Mesothelial cell of epicardium (in vitro differentiated cells): ENCODE data around the gene ARL6IP4. TPM values are rescaled to one million over a fixed set of nuclear protein-coding genes. Genes with fewer than 3 reads are reported as not detected.

Source experiments
- DNase-seq, 2 experiments: peaks; one replicate each; pipeline ENCODE4 v3.0.0; 2021; ENCODE audit warnings: low spot score in 2 of 2; ENCODE audit not compliant: unreplicated experiment in 2 of 2
- H3K27ac Mint-ChIP-seq: 2 replicates; pipeline ENCODE4 v1.8.0; 2021; ENCODE audit warnings: mixed read lengths
- H3K27me3 Mint-ChIP-seq: 2 replicates; pipeline ENCODE4 v1.8.0; 2021; ENCODE audit warnings: low read depth, mixed read lengths
- H3K36me3 Mint-ChIP-seq: 2 replicates; pipeline ENCODE4 v1.8.0; 2021; ENCODE audit warnings: mixed read lengths
- H3K4me1 Mint-ChIP-seq: 2 replicates; pipeline ENCODE4 v1.8.0; 2021; ENCODE audit warnings: mixed read lengths
- H3K4me3 Mint-ChIP-seq: 2 replicates; pipeline ENCODE4 v1.8.0; 2021; ENCODE audit warnings: mild to moderate bottlenecking, moderate library complexity, mixed read lengths
- H3K9me3 Mint-ChIP-seq: 2 replicates; pipeline ENCODE4 v1.8.0; 2021; ENCODE audit warnings: mixed read lengths
- total RNA-seq: library from RNA; stranded (reverse); gene quantifications from 3 replicates; pipeline ENCODE4 v1.2.1, GENCODE V29; 2021
- TF ChIP-seq, protein P1 (sequence below): fragments of 200-600 bp; sonication (generic); IDR thresholded peaks from one replicate; pipeline ENCODE4 v1.5.0; 2021; ENCODE audit warnings: antibody characterized with exemption; ENCODE audit not compliant: unreplicated experiment

ARL6IP4 gene
- total RNA-seq, 1 donor from 2014 or later: 120 TPM

DNA sequence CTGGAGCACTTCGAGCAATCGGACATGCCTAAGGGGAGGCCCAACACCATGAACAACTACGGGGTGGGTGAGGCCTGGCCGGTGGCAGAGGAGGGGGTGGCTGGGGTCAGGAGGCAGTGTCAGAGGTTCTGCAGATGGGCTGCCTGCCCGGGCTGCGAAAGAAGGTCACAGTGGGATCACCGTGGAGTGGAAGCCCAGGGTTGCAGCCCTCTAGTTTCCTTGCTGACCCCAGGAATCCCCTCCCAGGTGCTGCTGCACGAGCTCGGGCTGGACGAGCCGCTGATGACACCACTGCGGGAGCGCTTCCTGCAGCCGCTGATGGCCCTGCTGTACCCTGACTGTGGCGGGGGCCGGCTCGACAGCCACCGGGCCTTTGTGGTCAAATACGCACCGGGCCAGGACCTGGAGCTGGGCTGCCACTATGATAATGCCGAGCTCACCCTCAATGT is 1.9 kb upstream of the ARL6IP4 start:
- H3K4me3 Mint-ChIP-seq: peak overlapping the region; percentile 31
- H3K36me3 Mint-ChIP-seq: no peaks in the 10 kb centered on the region
- peaks cover 43% of the 10 kb centered on the region for H3K4me1 Mint-ChIP-seq
- no peak overlapping the region for H3K27ac Mint-ChIP-seq
- TF ChIP-seq, protein P1, sequence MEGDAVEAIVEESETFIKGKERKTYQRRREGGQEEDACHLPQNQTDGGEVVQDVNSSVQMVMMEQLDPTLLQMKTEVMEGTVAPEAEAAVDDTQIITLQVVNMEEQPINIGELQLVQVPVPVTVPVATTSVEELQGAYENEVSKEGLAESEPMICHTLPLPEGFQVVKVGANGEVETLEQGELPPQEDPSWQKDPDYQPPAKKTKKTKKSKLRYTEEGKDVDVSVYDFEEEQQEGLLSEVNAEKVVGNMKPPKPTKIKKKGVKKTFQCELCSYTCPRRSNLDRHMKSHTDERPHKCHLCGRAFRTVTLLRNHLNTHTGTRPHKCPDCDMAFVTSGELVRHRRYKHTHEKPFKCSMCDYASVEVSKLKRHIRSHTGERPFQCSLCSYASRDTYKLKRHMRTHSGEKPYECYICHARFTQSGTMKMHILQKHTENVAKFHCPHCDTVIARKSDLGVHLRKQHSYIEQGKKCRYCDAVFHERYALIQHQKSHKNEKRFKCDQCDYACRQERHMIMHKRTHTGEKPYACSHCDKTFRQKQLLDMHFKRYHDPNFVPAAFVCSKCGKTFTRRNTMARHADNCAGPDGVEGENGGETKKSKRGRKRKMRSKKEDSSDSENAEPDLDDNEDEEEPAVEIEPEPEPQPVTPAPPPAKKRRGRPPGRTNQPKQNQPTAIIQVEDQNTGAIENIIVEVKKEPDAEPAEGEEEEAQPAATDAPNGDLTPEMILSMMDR: no peak
- no peaks in the 10 kb centered on the region for H3K27me3 Mint-ChIP-seq
- H3K9me3 Mint-ChIP-seq: no peaks in the 10 kb centered on the region
- no peak for DNase-seq

DNA sequence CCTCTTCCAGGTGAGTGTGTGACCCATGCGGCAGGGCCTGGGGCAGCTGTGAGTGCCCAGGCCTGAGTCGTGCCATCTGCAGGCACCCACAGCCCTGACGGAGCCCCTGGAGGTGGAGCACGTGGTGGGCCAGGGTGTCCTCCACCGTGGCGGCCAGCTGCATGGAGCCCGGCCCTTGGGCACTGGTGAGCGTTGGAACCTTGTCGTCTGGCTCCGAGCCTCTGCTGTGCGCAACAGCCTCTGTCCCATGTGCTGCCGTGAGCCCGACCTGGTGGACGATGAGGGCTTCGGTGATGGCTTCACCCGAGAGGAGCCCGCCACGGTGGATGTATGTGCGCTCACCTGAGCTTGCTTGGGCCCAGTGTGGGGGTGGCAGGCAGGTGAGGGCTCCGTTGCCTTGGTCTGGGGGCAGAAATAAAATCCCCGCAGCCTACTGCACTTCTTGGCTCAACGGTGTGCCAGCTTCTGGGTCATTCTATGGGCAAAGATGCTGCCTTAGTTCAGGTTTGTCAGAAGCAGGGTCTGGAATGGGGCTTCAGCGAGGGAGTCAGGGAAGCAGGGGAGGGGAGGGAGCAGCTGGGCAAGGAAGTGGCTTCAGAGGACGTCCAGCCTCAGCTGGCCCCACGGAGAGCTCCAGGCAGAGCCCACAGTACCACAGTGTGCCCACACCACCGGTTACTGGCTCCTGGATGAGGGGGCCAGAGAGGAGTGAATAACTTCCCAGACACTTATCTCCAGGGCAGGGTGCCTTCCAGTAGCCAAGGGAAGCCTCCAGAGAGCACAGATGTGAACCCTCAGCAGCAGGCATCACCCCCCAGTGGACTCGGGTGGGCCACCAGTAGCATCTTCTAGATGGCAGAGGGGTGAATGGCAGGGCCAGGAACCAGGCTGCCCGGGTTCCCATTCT is 1.2 kb upstream of the ARL6IP4 start:
- H3K4me1 Mint-ChIP-seq: peaks cover 45% of the 10 kb centered on the region
- no peak overlapping the region for H3K27ac Mint-ChIP-seq
- H3K9me3 Mint-ChIP-seq: no peaks in the 10 kb centered on the region
- TF ChIP-seq, protein P1: no peak
- H3K4me3 Mint-ChIP-seq: peak overlapping the region; percentile 90
- H3K27me3 Mint-ChIP-seq: no peaks in the 10 kb centered on the region
- H3K36me3 Mint-ChIP-seq: no peaks in the 10 kb centered on the region
- DNase-seq: no peak

DNA sequence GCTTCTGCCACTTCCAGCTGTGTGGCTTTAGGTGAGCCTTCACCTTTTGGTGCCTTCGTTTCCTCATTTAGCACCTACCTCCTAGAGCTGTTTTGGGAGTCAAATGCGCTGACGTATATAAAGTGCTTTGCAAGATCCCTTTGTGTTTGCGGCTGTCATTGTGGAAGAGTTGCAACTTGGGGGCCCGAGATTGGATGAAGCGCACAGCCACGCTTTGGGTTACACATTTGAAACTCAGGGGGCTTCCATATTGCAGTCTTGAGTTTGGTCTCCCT is 636 bp upstream of the ARL6IP4 start:
- Mint-ChIP-seq H3K4me1 (peaks cover 49% of the 10 kb centered on the region), H3K27me3 (no peaks in the 10 kb centered on the region), H3K36me3 (no peaks in the 10 kb centered on the region), H3K27ac (peak overlapping the region; percentile 88), H3K9me3 (no peaks in the 10 kb centered on the region), H3K4me3 (peak overlapping the region; percentile 90)
- no peak for DNase-seq
- TF ChIP-seq, protein P1: no peak

DNA sequence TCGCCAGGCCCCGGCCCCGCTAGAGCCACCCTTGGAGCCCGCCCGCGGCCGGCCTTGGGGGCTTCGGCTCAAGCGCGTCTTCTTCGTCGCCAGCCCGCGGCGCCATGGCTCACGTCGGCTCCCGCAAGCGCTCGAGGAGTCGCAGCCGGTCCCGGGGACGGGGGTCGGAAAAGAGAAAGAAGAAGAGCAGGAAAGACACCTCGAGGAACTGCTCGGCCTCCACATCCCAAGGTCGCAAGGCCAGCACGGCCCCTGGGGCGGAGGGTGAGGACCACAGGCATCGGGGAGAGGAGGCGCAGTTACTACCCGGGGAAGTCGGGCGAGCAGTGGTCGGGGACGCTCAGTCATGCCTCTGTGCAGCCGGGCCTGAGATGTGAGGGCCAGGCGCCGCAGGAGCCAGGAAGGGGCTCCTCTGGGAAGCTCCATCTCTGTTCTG is 573 bp downstream of the ARL6IP4 start:
- Mint-ChIP-seq H3K36me3 (no peaks in the 10 kb centered on the region), H3K27me3 (no peaks in the 10 kb centered on the region), H3K4me1 (peaks cover 51% of the 10 kb centered on the region), H3K27ac (peak overlapping the region; percentile 90), H3K4me3 (peak overlapping the region; percentile 90), H3K9me3 (no peaks in the 10 kb centered on the region)
- DNase-seq: peak in 1 of 2 experiments; percentile 55
- TF ChIP-seq, protein P1: no peak

DNA sequence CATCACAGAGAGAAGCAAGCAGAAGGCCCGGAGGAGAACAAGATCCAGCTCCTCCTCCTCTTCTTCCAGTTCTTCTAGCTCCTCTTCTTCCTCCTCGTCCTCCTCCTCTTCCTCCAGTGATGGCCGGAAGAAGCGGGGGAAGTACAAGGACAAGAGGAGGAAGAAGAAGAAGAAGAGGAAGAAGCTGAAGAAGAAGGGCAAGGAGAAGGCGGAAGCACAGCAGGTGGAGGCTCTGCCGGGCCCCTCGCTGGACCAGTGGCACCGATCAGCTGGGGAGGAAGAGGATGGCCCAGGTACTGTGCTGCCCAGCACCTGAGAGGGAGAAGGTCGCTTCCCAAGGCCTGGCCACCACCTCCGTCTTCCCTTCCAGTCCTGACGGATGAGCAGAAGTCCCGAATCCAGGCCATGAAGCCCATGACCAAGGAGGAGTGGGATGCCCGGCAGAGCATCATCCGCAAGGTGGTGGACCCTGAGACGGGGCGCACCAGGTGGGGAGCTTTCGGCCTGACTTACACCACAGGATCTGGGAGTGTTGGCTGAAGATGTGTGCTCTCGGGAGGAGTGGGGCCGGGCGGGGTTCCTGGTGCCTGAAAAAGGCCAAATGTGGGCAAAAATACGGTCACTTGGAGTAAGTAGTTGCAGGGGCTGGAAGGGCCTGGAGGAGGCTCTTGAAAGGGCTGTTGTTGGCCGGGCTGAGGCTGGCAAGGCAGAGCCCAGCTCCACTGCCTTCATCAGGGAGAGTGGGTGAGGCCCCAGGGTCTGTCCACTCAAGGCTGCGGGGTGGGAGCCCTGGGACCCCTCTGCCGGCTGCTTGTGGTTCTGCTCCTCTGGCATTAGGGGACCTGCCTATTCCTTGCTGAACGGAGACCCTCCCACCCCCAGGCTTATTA is 1.4 kb downstream of the ARL6IP4 start:
- no peak for DNase-seq
- Mint-ChIP-seq H3K4me3 (peak overlapping the region; percentile 90), H3K27ac (no peak overlapping the region), H3K36me3 (no peaks in the 10 kb centered on the region), H3K27me3 (no peaks in the 10 kb centered on the region), H3K4me1 (peaks cover 48% of the 10 kb centered on the region), H3K9me3 (no peaks in the 10 kb centered on the region)
- TF ChIP-seq, protein P1: no peak
